Measurements from ENCODE around the gene GAREM1. TPM values are rescaled to one million over a fixed set of nuclear protein-coding genes. Genes with fewer than 3 reads are reported as not detected.

Gene GAREM1
- polyA plus RNA-seq, 1 of the 3 experiments (the other 2 are of a cell fraction) = 2.8 TPM

GRCh38 chr18:32301361-32301760, 169.3 kb downstream of the GAREM1 start:
- Histone ChIP-seq H3K9me3 (no peaks in the 10 kb centered on the region), H3K9ac (peak overlapping the region; percentile 20; the same call in 1 of the 2 replicates), H3K4me2 (peak overlapping the region; percentile 8; the same call in 1 of the 2 replicates), H3K79me2 (ENCODE audit: insufficient read depth) (no peaks in the 10 kb centered on the region), H3K27me3 (ENCODE audit: insufficient read depth) (no peaks in the 10 kb centered on the region), H3K36me3 (replicated peaks in 1 of 2; ENCODE audit: control insufficient read depth in 1 of 2, insufficient read depth in 2 of 2, low read length in 1 of 2) (no peaks in the 10 kb centered on the region), H3K27ac (ENCODE audit: low read depth in 2 of 2, low read length in 1 of 2) (peak overlapping the region; percentile 72 to 86), H4K20me1 (ENCODE audit: insufficient read depth) (no peaks in the 10 kb centered on the region), H2AFZ (ENCODE audit: low read depth) (peak overlapping the region; percentile 21; the same call in 1 of the 2 replicates), H3K9me2 (no peaks in the 10 kb centered on the region), H3K4me1 (ENCODE audit: control insufficient read depth in 1 of 2, insufficient read depth in 2 of 2, low read depth in 1 of 2, low read length in 1 of 2) (peaks cover 19 to 25% of the 10 kb centered on the region in 2 experiments), H3F3A (replicated peaks; ENCODE audit: insufficient read depth) (peaks cover 49% of the 10 kb centered on the region), H3K4me3 (ENCODE audit: low read depth in 2 of 2, low read length in 1 of 2) (no peak overlapping the region)
- ChIA-PET POLR2A (no interaction called here), CTCF (interaction anchor here (0.8 to 9.4 kb wide), 2 partner anchors 27 to 169 kb away, joined by 3 to 61 read pairs; partner anchors contain the start of gene GAREM1)
- DNase-seq = no peak
- 84% methylated on average over 4 of the region's 4 CpGs for WGBS (ENCODE audit: low lambda C conversion rate)
- TF ChIP-seq USF2 (IDR thresholded peaks at IDR 0.05; ENCODE audit: borderline replicate concordance, low read depth, low read length) (no peak), MAX (IDR thresholded peaks at IDR 0.05; ENCODE audit: low read depth) (0 out of 2 replicates have a peak, but pooled peaks have one; percentile 19), ZBTB33 (IDR thresholded peaks at IDR 0.05; ENCODE audit: borderline replicate concordance, low read depth) (no peak), FOXJ3 (CRISPR knock-in tag; IDR thresholded peaks at IDR 0.05) (no peak)

GRCh38 chr18:32300914-32301313, 169.8 kb downstream of the GAREM1 start:
- H3K9me3 ChIP-seq = no peaks in the 10 kb centered on the region
- no peaks in the 10 kb centered on the region for H4K20me1 ChIP-seq (ENCODE audit: insufficient read depth)
- peak overlapping the region; percentile 72 to 86 for H3K27ac ChIP-seq (ENCODE audit: low read depth in 2 of 2, low read length in 1 of 2)
- WGBS (ENCODE audit: low lambda C conversion rate) = 25% methylated on average over 5 of the region's 5 CpGs
- H3K4me2 ChIP-seq = peak overlapping the region; percentile 8; the same call in 1 of the 2 replicates
- peaks cover 49% of the 10 kb centered on the region for H3F3A ChIP-seq (replicated peaks; ENCODE audit: insufficient read depth)
- no peak overlapping the region; a peak in 1 of 4 replicates for H3K4me3 ChIP-seq (ENCODE audit: low read depth in 2 of 2, low read length in 1 of 2)
- H3K27me3 ChIP-seq (ENCODE audit: insufficient read depth) = no peaks in the 10 kb centered on the region
- H3K9me2 ChIP-seq = no peaks in the 10 kb centered on the region
- H3K9ac ChIP-seq = no peak overlapping the region
- no peak for DNase-seq
- CTCF ChIA-PET = interaction anchor here (2.0 to 9.4 kb wide), 2 partner anchors 169 to 248 kb away, joined by 6 to 61 read pairs; partner anchors contain the start of gene GAREM1
- POLR2A ChIA-PET = no interaction called here
- peaks cover 19 to 25% of the 10 kb centered on the region in 2 experiments for H3K4me1 ChIP-seq (ENCODE audit: control insufficient read depth in 1 of 2, insufficient read depth in 2 of 2, low read depth in 1 of 2, low read length in 1 of 2)
- H3K79me2 ChIP-seq (ENCODE audit: insufficient read depth) = no peaks in the 10 kb centered on the region
- no peaks in the 10 kb centered on the region for H3K36me3 ChIP-seq (replicated peaks in 1 of 2; ENCODE audit: control insufficient read depth in 1 of 2, insufficient read depth in 2 of 2, low read length in 1 of 2)
- peak overlapping the region; percentile 21; the same call in 1 of the 2 replicates for H2AFZ ChIP-seq (ENCODE audit: low read depth)
- TF ChIP-seq EP300 (IDR thresholded peaks at IDR 0.05; ENCODE audit: borderline replicate concordance in 1 of 2, low read depth in 1 of 2, low read length in 1 of 2) (0 out of 4 replicates have a peak, but pooled peaks of 1 of the 2 experiments have one; percentile 21), NFIC (IDR thresholded peaks at IDR 0.05; ENCODE audit: borderline replicate concordance) (peak; percentile 60; the same call in 1 of the 2 replicates), IRF3 (IDR thresholded peaks at IDR 0.05; ENCODE audit: low read depth, low read length) (no peak), GATA2 (CRISPR knock-in tag; IDR thresholded peaks at IDR 0.05) (no peak), RAD21 (IDR thresholded peaks at IDR 0.05; ENCODE audit: low read length) (no peak), TCF12 (IDR thresholded peaks at IDR 0.05) (peak; percentile 76), RFX5 (IDR thresholded peaks at IDR 0.05; ENCODE audit: low read length) (no peak), POLR2AphosphoS5 (IDR thresholded peaks at IDR 0.05; ENCODE audit: low read depth, low read length) (no peak), USF1 (IDR thresholded peaks at IDR 0.05; ENCODE audit: borderline replicate concordance, low read depth) (no peak), JUND (IDR thresholded peaks at IDR 0.05) (0 out of 2 replicates have a peak, but pooled peaks have one; percentile 20), SIN3A (IDR thresholded peaks at IDR 0.05; ENCODE audit: borderline replicate concordance, low read depth, low read length) (no peak), PBX3 (IDR thresholded peaks at IDR 0.05) (peak; percentile 72), CHD2 (IDR thresholded peaks at IDR 0.05; ENCODE audit: low read length, partially characterized antibody) (no peak), TAF1 (IDR thresholded peaks at IDR 0.05; ENCODE audit: borderline replicate concordance, low read depth, low read length) (no peak), ZBTB33 (IDR thresholded peaks at IDR 0.05; ENCODE audit: borderline replicate concordance, low read depth) (0 out of 2 replicates have a peak, but pooled peaks have one; percentile 20)
